ENCODE measurements around the gene FDX2. TPM values are rescaled to one million over a fixed set of nuclear protein-coding genes. Genes with fewer than 3 reads are reported as not detected.

Gene FDX2
- total and polyA plus RNA-seq, 2 of the 13 experiments (the other 11 are each of a cell fraction or from before 2014, with no cell fraction given) = 21.0 to 24.7 TPM

GRCh38 chr19:10334588-10335351, 19.0 kb upstream of the FDX2 start (continued):
- no peak for TF ChIP-seq DBP (CRISPR knock-in tag; IDR thresholded peaks at IDR 0.05; ENCODE audit: not compliant biosample characterization)
- TF ChIP-seq LBX2 (CRISPR knock-in tag; IDR thresholded peaks at IDR 0.05; ENCODE audit: borderline replicate concordance) = no peak
- TF ChIP-seq TGIF2 (CRISPR knock-in tag; IDR thresholded peaks at IDR 0.05) = no peak; the same call in 1 of the 2 replicates
- TF ChIP-seq SRF (IDR thresholded peaks at IDR 0.05; ENCODE audit: low read depth, low read length) = no peak
- TF ChIP-seq IKZF4 (CRISPR knock-in tag; IDR thresholded peaks at IDR 0.05; ENCODE audit: borderline replicate concordance, low read depth, not compliant biosample characterization) = no peak
- no peak for TF ChIP-seq ZNF740 (CRISPR knock-in tag; IDR thresholded peaks at IDR 0.05)
- peak; percentile 70 for TF ChIP-seq HOXA3 (CRISPR knock-in tag; IDR thresholded peaks at IDR 0.05)
- TF ChIP-seq ZNF672 (CRISPR knock-in tag; IDR thresholded peaks at IDR 0.05) = no peak
- TF ChIP-seq KDM3A (CRISPR knock-in tag; IDR thresholded peaks at IDR 0.05; ENCODE audit: low read depth) = no peak
- TF ChIP-seq PHF20 (CRISPR knock-in tag; IDR thresholded peaks at IDR 0.05) = peak; percentile 53; the same call in 1 of the 2 replicates
- no peak for TF ChIP-seq ZNF562 (CRISPR knock-in tag; IDR thresholded peaks at IDR 0.05; ENCODE audit: borderline replicate concordance)
- TF ChIP-seq RNF2 (conservative IDR thresholded peaks at IDR 0.05; ENCODE audit: low read depth) = no peak
- TF ChIP-seq ZSCAN5A (CRISPR knock-in tag; IDR thresholded peaks at IDR 0.05; ENCODE audit: borderline replicate concordance) = no peak
- no peak for TF ChIP-seq ZBTB33 (CRISPR knock-in tag; IDR thresholded peaks at IDR 0.05)
- TF ChIP-seq CHCHD3 (CRISPR knock-in tag; IDR thresholded peaks at IDR 0.05) = no peak
- TF ChIP-seq HES4 (CRISPR knock-in tag; IDR thresholded peaks at IDR 0.05; ENCODE audit: borderline replicate concordance) = no peak
- TF ChIP-seq CREB1 (IDR thresholded peaks at IDR 0.05) = no peak
- no peak for TF ChIP-seq CREB1 (CRISPR knock-in tag; IDR thresholded peaks at IDR 0.05)
